Panc1 (cell line): ENCODE data around the gene BAX. TPM values are rescaled to one million over a fixed set of nuclear protein-coding genes. Genes with fewer than 3 reads are reported as not detected.

ENCODE experiments used
- ATAC-seq: fragments of 200-7000 bp; cut with Tn5 transposase; 2 replicates; pipeline ENCODE4 v1.9.1; 2020; ENCODE audit warnings: mild to moderate bottlenecking, moderate library complexity
- Bru-seq: library from RNA; stranded (reverse); fragments of 400-500 nt; gene quantifications from one replicate; lab custom pipeline; 2021; lab: Mats Ljungman, UMichigan
- BruChase-seq, 2 experiments: library from RNA; stranded (reverse); fragments of 400-500 nt; gene quantifications; one replicate each; lab custom pipeline; 2021; lab: Mats Ljungman, UMichigan
- BruUV-seq: library from RNA; stranded (reverse); fragments of 400-500 nt; replicated peaks from 2 replicates; lab custom pipeline; 2021; lab: Mats Ljungman, UMichigan
- CTCF ChIA-PET: fragments of 300-600 bp; sonication (Branson Sonifier 250); formaldehyde crosslinking; loops from one replicate; lab custom pipeline; 2022; ENCODE audit warnings: antibody characterized with exemption; lab: Charles Lee
- POLR2A ChIA-PET: fragments of 300-600 bp; sonication (Branson Sonifier 250); formaldehyde crosslinking; loops from one replicate; lab custom pipeline; 2022; ENCODE audit warnings: antibody characterized with exemption; lab: Charles Lee
- DNase-seq: peaks from one replicate; pipeline ENCODE4 v3.0.0-alpha.2; 2010; ENCODE audit warnings: low read depth, low spot score
- H3K27ac ChIP-seq: 2 replicates; pipeline ENCODE4 v1.5.1; 2011; ENCODE audit warnings: mild to moderate bottlenecking, low read length, inconsistent platforms
- H3K27me3 ChIP-seq: fragments of 200-500 bp; sonication (Bioruptor generic); 2 replicates; pipeline ENCODE4 v1.6.0; 2014; ENCODE audit warnings: low read length, inconsistent platforms; ENCODE audit not compliant: control insufficient read depth, insufficient read depth
- H3K36me3 ChIP-seq: fragments of 200-500 bp; sonication (Bioruptor generic); 2 replicates; pipeline ENCODE4 v1.5.1; 2014; ENCODE audit warnings: inconsistent platforms, mild to moderate bottlenecking, low read length, moderate library complexity; ENCODE audit not compliant: control insufficient read depth, insufficient read depth
- H3K4me1 ChIP-seq: 2 replicates; pipeline ENCODE4 v1.5.1; 2011; ENCODE audit warnings: inconsistent platforms, mild to moderate bottlenecking, low read length, moderate library complexity; ENCODE audit not compliant: control insufficient read depth, insufficient read depth
- H3K4me3 ChIP-seq, 2 experiments: 2 replicates each; pipeline ENCODE4 v1.5.1; 2011 to 2012; ENCODE audit warnings: low read depth in 2 of 2, low read length in 2 of 2, mild to moderate bottlenecking in 2 of 2, inconsistent platforms in 1 of 2, moderate library complexity in 1 of 2
- H3K9me3 ChIP-seq: fragments of 200-500 bp; sonication (Bioruptor generic); 2 replicates; pipeline ENCODE4 v1.5.1; 2014; ENCODE audit warnings: low read depth, mild to moderate bottlenecking, inconsistent platforms, low read length, moderate library complexity; ENCODE audit not compliant: control insufficient read depth, insufficient read depth
- POLR2AphosphoS5 ChIP-seq: IDR thresholded peaks from 2 replicates; pipeline ENCODE4 v1.6.1; 2012; ENCODE audit warnings: mild to moderate bottlenecking, low read depth, low read length, moderate library complexity
- REST ChIP-seq, 2 experiments: IDR thresholded peaks; 2 replicates each; pipeline ENCODE4 v1.6.1; 2011 to 2012; ENCODE audit warnings: low read depth in 2 of 2, control low read depth in 1 of 2, low read length in 1 of 2, mild to moderate bottlenecking in 1 of 2, moderate library complexity in 1 of 2; ENCODE audit not compliant: insufficient read depth in 1 of 2
- SIN3A ChIP-seq: IDR thresholded peaks from 2 replicates; pipeline ENCODE4 v1.6.1; 2012; ENCODE audit warnings: low read depth, mild to moderate bottlenecking, low read length, moderate library complexity, borderline replicate concordance; ENCODE audit not compliant: insufficient read depth
- TCF7L2 ChIP-seq: IDR thresholded peaks from 2 replicates; pipeline ENCODE4 v1.6.1; 2011; ENCODE audit warnings: mild to moderate bottlenecking, low read depth, low read length, inconsistent platforms
- in situ Hi-C: cut with HindIII; loops from 2 replicates; pipeline ENCODE4 v1.10.0; 2016; ENCODE audit warnings: low sequenced_read_pairs, low pct_unique_long_range_greater_than_20kb
- intact Hi-C: fragments of 100-400 bp; cut with micrococcal nuclease; formaldehyde crosslinking; loops from one replicate; pipeline ENCODE4 v1.10.0; 2022; ENCODE audit not compliant: unreplicated experiment
- long read RNA-seq: library from polyadenylated mRNA; unstranded; transcript quantifications from one replicate; pipeline ENCODE4 v2.0.0, GENCODE V29; 2021; ENCODE audit not compliant: unreplicated experiment
- polyA plus RNA-seq: library from polyadenylated mRNA; unstranded; fragments of >200 nt; gene quantifications from one replicate; pipeline ENCODE4 v1.2.1, GENCODE V29; 2012; ENCODE audit warnings: missing spikeins; ENCODE audit not compliant: insufficient read length
- total RNA-seq: library from RNA; stranded (reverse); gene quantifications from one replicate; pipeline ENCODE4 v1.2.1, GENCODE V29; 2021; ENCODE audit not compliant: unreplicated experiment
- TF ChIP-seq, protein P1 (sequence below): fragments of 450-650 bp; IDR thresholded peaks from 2 replicates; pipeline ENCODE4 v1.5.1; 2017; ENCODE audit warnings: mild to moderate bottlenecking

BAX gene
- 100 TPM for total RNA-seq
- polyA plus RNA-seq: 133 TPM
- Bru-seq, nascent RNA: percentile 67 among the genes with signal in this experiment
- percentile 81 among the genes with signal in this experiment for BruChase-seq, experiment 1, labeled RNA remaining after a 2-hour chase
- BruChase-seq, experiment 2, labeled RNA remaining after a 6-hour chase: percentile 89 among the genes with signal in this experiment
- long read RNA-seq, partial matches to known transcripts: 2 of 10 reads
- long read RNA-seq, other reads (novel, unspliced or antisense): 2 of 10 reads

DNA sequence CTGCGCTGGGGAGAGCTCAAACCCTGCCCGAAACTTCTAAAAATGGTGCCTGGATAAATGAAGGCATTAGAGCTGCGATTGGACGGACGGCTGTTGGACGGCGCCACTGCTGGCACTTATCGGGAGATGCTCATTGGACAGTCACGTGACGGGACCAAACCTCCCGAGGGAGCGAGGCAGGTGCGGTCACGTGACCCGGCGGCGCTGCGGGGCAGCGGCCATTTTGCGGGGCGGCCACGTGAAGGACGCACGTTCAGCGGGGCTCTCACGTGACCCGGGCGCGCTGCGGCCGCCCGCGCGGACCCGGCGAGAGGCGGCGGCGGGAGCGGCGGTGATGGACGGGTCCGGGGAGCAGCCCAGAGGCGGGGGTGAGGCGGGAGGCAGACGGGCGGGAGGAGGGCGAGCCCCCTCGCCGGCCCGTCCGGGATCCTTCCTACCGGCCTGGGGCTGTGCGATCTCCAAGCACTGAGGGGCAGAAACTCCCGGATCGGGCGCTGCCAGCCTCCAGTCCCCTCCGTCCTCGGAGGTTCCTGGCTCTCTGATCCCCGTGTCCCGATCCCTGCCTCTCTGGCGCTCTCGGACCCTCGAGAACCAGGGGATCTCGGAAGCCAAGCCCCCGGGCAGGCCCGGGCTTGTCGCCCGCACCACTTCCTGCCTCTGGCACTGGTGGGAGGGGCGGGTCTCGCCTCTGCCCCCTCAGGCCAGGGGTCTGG, at the start of gene BAX:
Gene BAX, plus strand, starts transcription at position 281 of the 713 bp plus-strand sequence. Its CDS starts 54 bp downstream, at position 335.
- Histone ChIP-seq H3K27me3 (no peaks in the 10 kb centered on the region), H3K9me3 (no peaks in the 10 kb centered on the region), H3K4me3 (peak within 1 kb of the TSS; percentile 81 to 87), H3K4me1 (peaks cover 4% of the 10 kb centered on the region; the same call in 1 of the 2 replicates), H3K36me3 (no peaks in the 10 kb centered on the region), H3K27ac (peak within 1 kb of the TSS; percentile 83)
- ATAC-seq (peak; percentile 97), DNase-seq (peak; percentile 62)
- POLR2A ChIA-PET: no interaction called here
- peak; percentile 37; the same call in 1 of the 2 replicates for TF ChIP-seq POLR2AphosphoS5
- TF ChIP-seq, protein P1, sequence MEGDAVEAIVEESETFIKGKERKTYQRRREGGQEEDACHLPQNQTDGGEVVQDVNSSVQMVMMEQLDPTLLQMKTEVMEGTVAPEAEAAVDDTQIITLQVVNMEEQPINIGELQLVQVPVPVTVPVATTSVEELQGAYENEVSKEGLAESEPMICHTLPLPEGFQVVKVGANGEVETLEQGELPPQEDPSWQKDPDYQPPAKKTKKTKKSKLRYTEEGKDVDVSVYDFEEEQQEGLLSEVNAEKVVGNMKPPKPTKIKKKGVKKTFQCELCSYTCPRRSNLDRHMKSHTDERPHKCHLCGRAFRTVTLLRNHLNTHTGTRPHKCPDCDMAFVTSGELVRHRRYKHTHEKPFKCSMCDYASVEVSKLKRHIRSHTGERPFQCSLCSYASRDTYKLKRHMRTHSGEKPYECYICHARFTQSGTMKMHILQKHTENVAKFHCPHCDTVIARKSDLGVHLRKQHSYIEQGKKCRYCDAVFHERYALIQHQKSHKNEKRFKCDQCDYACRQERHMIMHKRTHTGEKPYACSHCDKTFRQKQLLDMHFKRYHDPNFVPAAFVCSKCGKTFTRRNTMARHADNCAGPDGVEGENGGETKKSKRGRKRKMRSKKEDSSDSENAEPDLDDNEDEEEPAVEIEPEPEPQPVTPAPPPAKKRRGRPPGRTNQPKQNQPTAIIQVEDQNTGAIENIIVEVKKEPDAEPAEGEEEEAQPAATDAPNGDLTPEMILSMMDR: no peak
- CTCF ChIA-PET: no interaction called here
- in situ Hi-C loops: no loop called here
- intact Hi-C loops: no loop called here
- BruUV-seq: no TSS peak

GRCh38 chr19:48905664-48906063, 49.0 kb upstream of the BAX start:
- H3K27ac ChIP-seq: no peak overlapping the region
- H3K36me3 ChIP-seq: no peaks in the 10 kb centered on the region
- H3K9me3 ChIP-seq: no peaks in the 10 kb centered on the region
- POLR2A ChIA-PET: no interaction called here
- ATAC-seq: no peak
- no peak overlapping the region for H3K4me3 ChIP-seq
- no peaks in the 10 kb centered on the region for H3K27me3 ChIP-seq
- CTCF ChIA-PET: interaction anchor here (0.6 kb wide), 1 partner anchor 10 kb away, joined by 6 read pairs; no protein-coding TSS in a partner anchor
- 0 out of 2 replicates have a peak, but pooled peaks cover 3% of the 10 kb centered on the region for H3K4me1 ChIP-seq
- intact Hi-C loops: no loop called here
- TF ChIP-seq TCF7L2 (no peak), SIN3A (no peak), POLR2AphosphoS5 (no peak), REST (IDR thresholded peaks at IDR 0.05; ENCODE audit: insufficient read depth in 1 of 2, low read depth in 2 of 2, low read length in 1 of 2) (no peak)
- TF ChIP-seq, protein P1: no peak
- in situ Hi-C loops: no loop called here
- BruUV-seq: no TSS peak
- DNase-seq: no peak
